Measurements from ENCODE around the gene SSH3.

The SSH3 gene

GRCh38 chr11:67349036-67349435 is 45.7 kb downstream of the SSH3 start:
- DNase-seq, result no peak

- DNase-seq, result no peak
These were observed 46.1 kb downstream of the SSH3 start for GRCh38 chr11:67349457-67349856.

GRCh38 chr11:67349928-67350465 is 46.7 kb downstream of the SSH3 start:
- no peak for DNase-seq

- DNase-seq, result no peak
These were observed 48.1 kb downstream of the SSH3 start for GRCh38 chr11:67351275-67352005.

- DNase-seq, result peak; percentile 55
These were observed 49.4 kb downstream of the SSH3 start for GRCh38 chr11:67352546-67353316.

- DNase-seq, result peak; percentile 86
These were observed 50.2 kb downstream of the SSH3 start, which contains the start of gene POLD4 for GRCh38 chr11:67353317-67354074. Gene POLD4, minus strand, starts transcription at chr11:67353546. Its CDS starts 147 bp downstream, at chr11:67353399.

GRCh38 chr11:67354075-67355022 is 51.0 kb downstream of the SSH3 start:
- no peak for DNase-seq

- DNase-seq, result no peak
These were observed 51.9 kb downstream of the SSH3 start for GRCh38 chr11:67355023-67355793.

GRCh38 chr11:67355794-67356386 is 52.6 kb downstream of the SSH3 start:
- DNase-seq, result no peak

GRCh38 chr11:67356387-67356863 is 53.1 kb downstream of the SSH3 start:
- DNase-seq, result no peak

- no peak for DNase-seq
These were observed 53.7 kb downstream of the SSH3 start for GRCh38 chr11:67356864-67357561.

GRCh38 chr11:67357831-67358670 is 54.7 kb downstream of the SSH3 start:
- no peak for DNase-seq

All from activated gamma-delta T cell (primary cell).